ENCODE measurements around the gene PARP15. TPM values are rescaled to one million over a fixed set of nuclear protein-coding genes. Genes with fewer than 3 reads are reported as not detected.

Gene PARP15
- total and polyA plus RNA-seq, 12 donors: 0.12 to 4.3 (median 1.3) TPM

- H3K36me3 ChIP-seq (replicated peaks in 1 of 2): no peaks in the 10 kb centered on the region
- H3K4me3 ChIP-seq: no peak overlapping the region
- H3K9me3 ChIP-seq (replicated peaks in 1 of 3): no peaks in the 10 kb centered on the region
- no peak for DNase-seq
- H3K4me1 ChIP-seq (replicated peaks in 1 of 2): no peaks in the 10 kb centered on the region
- H3K27me3 ChIP-seq: no peaks in the 10 kb centered on the region
- WGBS, 4 donors: 64 to 80% (median 77%) methylated on average over 4 of the region's 4 CpGs
- H3K27ac ChIP-seq: no peak overlapping the region
- TF ChIP-seq, protein P1, sequence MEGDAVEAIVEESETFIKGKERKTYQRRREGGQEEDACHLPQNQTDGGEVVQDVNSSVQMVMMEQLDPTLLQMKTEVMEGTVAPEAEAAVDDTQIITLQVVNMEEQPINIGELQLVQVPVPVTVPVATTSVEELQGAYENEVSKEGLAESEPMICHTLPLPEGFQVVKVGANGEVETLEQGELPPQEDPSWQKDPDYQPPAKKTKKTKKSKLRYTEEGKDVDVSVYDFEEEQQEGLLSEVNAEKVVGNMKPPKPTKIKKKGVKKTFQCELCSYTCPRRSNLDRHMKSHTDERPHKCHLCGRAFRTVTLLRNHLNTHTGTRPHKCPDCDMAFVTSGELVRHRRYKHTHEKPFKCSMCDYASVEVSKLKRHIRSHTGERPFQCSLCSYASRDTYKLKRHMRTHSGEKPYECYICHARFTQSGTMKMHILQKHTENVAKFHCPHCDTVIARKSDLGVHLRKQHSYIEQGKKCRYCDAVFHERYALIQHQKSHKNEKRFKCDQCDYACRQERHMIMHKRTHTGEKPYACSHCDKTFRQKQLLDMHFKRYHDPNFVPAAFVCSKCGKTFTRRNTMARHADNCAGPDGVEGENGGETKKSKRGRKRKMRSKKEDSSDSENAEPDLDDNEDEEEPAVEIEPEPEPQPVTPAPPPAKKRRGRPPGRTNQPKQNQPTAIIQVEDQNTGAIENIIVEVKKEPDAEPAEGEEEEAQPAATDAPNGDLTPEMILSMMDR (IDR thresholded peaks at IDR 0.05): no peak
- intact Hi-C loops (cut with DNase I): no loop called here
Observed at GRCh38 chr3:122606330-122606729, 28.9 kb downstream of the PARP15 start.

DNA sequence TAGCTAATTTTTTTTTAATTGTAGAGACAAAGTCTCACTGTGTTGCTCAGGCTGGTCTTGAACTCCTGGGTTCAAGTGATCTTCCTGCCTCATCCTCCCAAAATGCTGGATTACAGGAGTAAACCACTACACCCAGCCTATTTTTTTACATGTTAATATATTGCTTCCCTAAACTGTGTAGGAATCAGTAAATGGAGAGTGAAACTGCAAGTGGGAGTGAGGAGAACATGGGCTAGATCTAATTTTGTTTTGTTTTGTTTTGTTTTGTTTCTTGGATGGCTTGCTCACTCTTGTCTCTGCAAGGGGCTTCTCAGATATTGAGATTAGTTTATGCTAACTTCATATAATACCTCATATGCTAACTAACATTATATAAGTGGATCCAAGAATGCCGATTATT, 31.5 kb downstream of the PARP15 start:
- H3K9me3 ChIP-seq (replicated peaks in 1 of 3): no peaks in the 10 kb centered on the region
- no peaks in the 10 kb centered on the region for H3K27me3 ChIP-seq
- 92 to 95% (median 94%) methylated on average over 1 of the region's 1 CpG for WGBS, 4 donors
- H3K4me1 ChIP-seq (replicated peaks in 1 of 2): no peaks in the 10 kb centered on the region
- intact Hi-C loops (cut with DNase I): no loop called here
- H3K4me3 ChIP-seq: no peak overlapping the region
- no peak for DNase-seq
- no peak for TF ChIP-seq POLR2A (IDR thresholded peaks at IDR 0.05)
- TF ChIP-seq, protein P1 (IDR thresholded peaks at IDR 0.05): no peak
- no peak overlapping the region for H3K27ac ChIP-seq
- H3K36me3 ChIP-seq (replicated peaks in 1 of 2): no peaks in the 10 kb centered on the region

DNA sequence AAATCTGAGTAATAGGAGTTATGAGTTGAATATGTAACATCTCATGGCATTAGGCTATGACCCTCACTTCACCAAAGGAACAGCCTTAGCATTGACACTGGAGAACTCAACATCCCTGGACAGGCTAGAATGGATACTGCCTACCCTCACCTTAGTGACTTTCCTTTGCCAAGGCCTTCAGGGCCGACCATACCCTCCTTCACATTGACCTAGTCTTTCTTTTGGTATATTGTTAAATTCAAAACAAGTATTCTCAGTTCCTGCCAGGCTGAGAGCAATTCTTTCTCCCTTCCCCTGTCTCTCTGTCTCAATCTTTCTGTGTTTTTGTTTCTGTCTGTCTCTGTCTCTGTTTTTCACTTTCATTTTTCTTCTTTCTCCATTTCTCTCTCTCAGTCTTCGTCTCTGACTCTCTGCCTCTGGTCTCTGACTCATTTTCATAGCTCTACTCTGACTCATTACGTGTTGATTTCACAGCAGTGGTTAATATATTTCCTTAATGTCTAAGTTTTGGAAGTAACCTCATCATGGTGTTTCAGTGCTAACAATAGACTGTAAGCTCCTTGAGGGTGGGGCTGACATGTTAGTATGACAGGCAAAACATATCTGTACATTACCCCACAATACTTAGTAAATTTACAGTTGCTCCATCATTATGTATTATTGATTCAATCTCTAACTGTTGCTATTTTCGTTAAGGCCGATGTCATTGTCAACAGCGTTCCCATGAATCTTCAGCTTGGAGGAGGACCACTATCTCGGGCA, 32.5 kb downstream of the PARP15 start:
- TF ChIP-seq, protein P1 (IDR thresholded peaks at IDR 0.05): no peak
- no peak for TF ChIP-seq POLR2A (IDR thresholded peaks at IDR 0.05)
- Histone ChIP-seq H3K4me1 (replicated peaks in 1 of 2) (no peaks in the 10 kb centered on the region), H3K9me3 (replicated peaks in 1 of 3) (no peaks in the 10 kb centered on the region), H3K36me3 (replicated peaks in 1 of 2) (no peaks in the 10 kb centered on the region), H3K27me3 (no peaks in the 10 kb centered on the region), H3K4me3 (peak overlapping the region in 2 of 4 donors; percentile 5 to 27), H3K27ac (peak overlapping the region in 3 of 5 donors; percentile 19 to 60 (median 43))
- peak in 1 of 7 donors; percentile 2 for DNase-seq
- 63 to 70% (median 68%) methylated on average over 7 of the region's 7 CpGs for WGBS, 4 donors
- intact Hi-C loops (cut with DNase I): no loop called here

DNA sequence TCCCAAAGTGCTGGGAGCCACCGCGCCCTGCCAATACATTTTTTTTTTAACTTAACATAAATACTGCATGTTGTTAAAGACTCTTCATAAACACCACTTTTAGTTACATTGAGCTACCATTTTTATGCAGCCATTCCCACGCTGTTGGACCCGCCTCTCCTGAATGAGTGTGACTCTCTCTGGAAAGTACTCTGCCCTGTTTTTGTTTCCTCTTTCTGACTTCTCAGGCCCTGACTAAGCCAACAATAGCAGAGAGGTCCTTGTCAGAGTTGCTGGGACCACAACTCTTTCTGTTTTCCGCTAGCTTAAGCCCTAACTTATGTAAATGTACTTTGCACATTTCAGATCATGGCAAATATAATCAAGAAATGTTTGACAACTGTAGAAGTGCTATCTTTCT, 35.2 kb downstream of the PARP15 start:
- TF ChIP-seq POLR2A (IDR thresholded peaks at IDR 0.05): no peak
- TF ChIP-seq, protein P1 (IDR thresholded peaks at IDR 0.05): no peak
- whole genome bisulfite sequencing, 4 donors: 85 to 94% (median 92%) methylated on average over 5 of the region's 5 CpGs
- no peaks in the 10 kb centered on the region for H3K4me1 ChIP-seq (replicated peaks in 1 of 2)

More for the DNA sequence above, 35.2 kb downstream of the PARP15 start:
- no peak overlapping the region for H3K4me3 ChIP-seq
- H3K27me3 ChIP-seq: no peaks in the 10 kb centered on the region
- no peak overlapping the region for H3K27ac ChIP-seq
- H3K36me3 ChIP-seq (replicated peaks in 1 of 2): no peaks in the 10 kb centered on the region
- DNase-seq: no peak
- intact Hi-C loops (cut with DNase I): no loop called here
- H3K9me3 ChIP-seq (replicated peaks in 1 of 3): no peaks in the 10 kb centered on the region

Measured in adrenal gland (tissue), 12 donors.